ENCODE data around the gene SIGLECL1.

- TF ChIP-seq, protein P1, sequence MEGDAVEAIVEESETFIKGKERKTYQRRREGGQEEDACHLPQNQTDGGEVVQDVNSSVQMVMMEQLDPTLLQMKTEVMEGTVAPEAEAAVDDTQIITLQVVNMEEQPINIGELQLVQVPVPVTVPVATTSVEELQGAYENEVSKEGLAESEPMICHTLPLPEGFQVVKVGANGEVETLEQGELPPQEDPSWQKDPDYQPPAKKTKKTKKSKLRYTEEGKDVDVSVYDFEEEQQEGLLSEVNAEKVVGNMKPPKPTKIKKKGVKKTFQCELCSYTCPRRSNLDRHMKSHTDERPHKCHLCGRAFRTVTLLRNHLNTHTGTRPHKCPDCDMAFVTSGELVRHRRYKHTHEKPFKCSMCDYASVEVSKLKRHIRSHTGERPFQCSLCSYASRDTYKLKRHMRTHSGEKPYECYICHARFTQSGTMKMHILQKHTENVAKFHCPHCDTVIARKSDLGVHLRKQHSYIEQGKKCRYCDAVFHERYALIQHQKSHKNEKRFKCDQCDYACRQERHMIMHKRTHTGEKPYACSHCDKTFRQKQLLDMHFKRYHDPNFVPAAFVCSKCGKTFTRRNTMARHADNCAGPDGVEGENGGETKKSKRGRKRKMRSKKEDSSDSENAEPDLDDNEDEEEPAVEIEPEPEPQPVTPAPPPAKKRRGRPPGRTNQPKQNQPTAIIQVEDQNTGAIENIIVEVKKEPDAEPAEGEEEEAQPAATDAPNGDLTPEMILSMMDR (IDR thresholded peaks at IDR 0.05; ENCODE audit: low read depth, low read length): no peak
- no peak for TF ChIP-seq EZH2phosphoT487 (IDR thresholded peaks at IDR 0.05; ENCODE audit: low read depth)
Measured at GRCh38 chr19:51226067-51226466, 24.8 kb upstream of the SIGLECL1 start.
